GM18517 (cell line): ENCODE results near the gene RUNX3.

Experiments used
- ATAC-seq: cut with Tn5 transposase; IDR thresholded peaks from one replicate; pipeline ENCODE4 v1.9.1; 2021; ENCODE audit warnings: mild to moderate bottlenecking, moderate library complexity; ENCODE audit not compliant: unreplicated experiment

Gene RUNX3

DNA sequence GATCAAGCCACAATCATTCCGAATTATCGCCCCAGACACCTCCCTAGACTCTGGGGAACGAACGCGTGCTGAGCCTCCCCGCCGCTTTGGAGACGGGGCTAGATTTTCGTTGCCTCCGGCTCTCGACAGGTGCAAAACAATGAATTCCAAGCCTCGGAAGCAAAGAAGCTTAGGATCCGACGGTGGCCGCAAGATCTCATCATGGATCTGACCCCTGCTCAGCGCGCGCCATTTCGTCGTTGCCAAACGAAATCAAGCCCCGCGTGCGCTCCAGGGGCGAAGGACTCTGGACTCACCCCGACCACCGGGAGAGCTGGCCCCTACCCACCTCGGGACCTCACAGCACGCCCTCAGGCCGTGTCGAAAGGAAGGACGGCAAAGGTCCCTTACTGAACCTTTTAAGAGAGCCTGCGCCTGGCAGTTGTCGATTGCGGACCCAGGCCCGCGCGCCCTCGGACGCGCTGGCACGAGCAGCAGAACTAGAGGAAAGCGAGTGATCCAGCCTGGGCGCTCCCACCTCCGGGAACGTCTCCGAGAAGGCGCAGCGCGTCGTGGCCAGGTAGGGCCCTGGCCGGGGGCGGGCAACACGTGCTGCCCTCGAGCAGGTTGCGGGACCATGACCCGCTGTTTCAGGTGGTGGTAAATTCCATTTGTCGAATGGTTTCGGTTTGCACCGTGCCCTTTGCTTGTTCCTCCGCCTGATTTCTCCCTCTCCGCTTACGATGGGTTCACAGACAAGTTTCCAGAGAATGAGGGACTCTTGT, 1.6 kb upstream of the RUNX3 start:
- ATAC-seq, result no peak

DNA sequence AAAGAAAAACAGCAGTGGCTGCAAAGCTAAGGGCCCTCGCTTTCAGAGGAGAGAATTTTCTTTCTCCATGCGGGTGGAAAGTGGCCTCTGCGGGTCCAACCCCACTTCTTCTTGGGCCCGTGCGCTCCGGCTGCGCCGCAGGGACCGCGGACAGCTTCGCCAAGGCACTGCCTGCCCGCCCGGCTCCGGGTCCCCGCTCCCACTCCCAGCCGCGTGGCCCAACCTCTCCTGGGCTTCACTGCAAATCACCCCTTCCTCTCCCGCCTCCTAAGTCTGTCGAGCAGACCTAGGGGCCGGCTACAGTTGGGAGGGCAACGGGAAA, 1.0 kb upstream of the RUNX3 start:
- no peak for ATAC-seq

DNA sequence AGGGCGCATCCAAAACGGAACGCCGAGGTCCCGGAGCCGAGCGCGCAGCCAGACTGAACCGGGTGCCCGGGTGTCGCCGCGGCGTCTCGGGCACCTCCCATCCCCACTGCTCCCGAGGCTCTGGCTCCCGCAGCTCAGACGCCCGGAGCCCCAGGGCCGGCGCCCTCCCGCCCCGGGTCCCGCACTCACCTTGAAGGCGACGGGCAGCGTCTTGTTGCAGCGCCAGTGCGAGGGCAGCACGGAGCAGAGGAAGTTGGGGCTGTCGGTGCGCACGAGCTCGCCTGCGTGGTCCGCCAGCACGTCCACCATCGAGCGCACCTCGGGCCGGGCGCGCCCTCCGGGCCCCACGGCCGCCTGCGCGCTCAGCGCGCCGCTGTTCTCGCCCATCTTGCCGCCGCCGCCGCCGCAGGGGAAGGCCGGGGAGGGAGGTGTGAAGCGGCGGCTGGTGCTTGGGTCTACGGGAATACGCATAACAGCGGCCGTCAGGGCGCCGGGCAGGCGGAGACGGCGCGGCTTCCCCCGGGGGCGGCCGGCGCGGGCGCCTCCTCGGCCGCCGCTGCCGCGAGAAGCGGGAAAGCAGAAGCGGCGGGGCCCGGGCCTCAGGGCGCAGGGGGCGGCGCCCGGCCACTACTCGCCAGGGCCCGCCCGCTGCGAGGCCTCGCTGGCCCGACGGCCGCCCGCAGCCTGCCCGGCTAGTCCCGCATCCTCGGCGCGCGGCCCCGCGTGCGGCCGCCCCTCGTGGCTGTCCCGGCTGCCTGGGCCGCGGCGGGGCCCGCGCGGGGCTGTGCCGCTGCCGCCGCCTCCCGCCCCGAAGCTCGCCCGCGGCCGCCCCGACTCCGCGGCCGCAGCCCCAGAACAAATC, 447 bp downstream of the RUNX3 start:
- ATAC-seq, result peak; percentile 11

DNA sequence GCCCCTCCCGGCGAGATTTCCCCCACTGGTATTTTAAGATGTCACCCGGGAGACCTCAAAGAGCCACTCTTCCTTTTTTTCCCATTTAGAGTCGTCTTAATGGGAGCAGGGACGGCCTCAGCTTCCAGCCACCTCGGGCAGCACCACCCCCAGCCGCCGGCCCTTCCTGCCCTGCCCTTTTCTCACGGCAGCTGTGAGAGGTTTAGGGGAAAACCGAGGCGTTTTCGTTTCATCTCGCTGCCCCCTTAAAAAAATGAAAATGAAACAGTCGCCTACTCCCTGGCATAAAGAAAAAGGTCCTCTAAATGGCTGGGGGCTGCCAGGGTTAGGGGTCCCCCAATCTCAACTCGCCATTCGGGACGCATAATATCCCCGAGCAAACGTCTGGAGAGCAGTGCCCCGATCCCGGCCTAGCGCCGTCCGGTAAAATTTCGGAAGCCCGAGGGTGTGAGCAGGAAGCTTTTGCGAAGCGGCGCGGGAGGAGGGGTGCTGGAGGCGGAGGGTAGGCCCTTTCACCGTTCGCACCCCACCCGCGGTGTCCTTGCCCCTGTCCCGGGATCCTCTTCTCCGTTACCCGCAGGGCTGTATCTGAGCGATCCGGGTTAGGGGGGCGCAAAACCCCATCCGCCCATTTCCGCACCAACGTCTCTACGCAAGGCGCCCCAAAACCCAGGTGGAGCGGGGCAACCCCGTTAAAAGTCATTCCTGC, 1.2 kb downstream of the RUNX3 start:
- peak; percentile 0 for ATAC-seq

DNA sequence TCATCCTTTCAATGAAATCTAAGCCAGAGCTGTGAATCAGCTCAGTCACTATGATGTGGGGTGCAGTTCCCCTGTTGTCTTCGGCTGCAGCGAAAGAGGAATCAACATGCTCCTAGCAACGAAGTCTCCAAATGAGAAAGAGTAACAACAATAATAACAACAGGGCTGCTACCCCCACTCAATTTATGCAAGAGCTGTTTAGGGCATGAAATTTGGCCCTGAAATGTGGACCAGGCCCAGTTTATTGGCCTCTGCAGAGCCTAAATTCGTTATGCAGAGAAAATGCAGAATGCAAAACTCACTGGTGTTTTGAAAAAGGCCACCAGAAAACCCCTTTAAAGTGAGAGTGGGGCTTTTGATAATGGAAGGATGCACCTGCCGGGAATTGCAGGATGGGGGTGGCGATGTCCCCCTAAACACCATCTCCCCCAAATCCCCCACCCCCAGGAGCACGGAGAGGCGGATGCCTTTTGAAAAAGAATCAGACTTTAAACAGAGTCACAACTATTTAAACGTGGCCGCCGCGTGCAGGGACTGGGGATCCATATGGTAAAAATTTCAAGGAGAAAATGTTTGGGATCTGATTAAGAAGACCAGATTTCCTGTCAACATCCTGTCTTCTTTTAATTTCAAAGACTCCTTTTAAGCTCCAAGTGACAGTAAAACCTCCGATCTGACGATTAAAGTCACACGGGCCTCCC, 1.9 kb downstream of the RUNX3 start:
- ATAC-seq, result no peak

- ATAC-seq, result no peak
Observed at GRCh38 chr1:24927473-24927872, 2.6 kb downstream of the RUNX3 start.

GRCh38 chr1:24926563-24927249, 3.4 kb downstream of the RUNX3 start:
- no peak for ATAC-seq

DNA sequence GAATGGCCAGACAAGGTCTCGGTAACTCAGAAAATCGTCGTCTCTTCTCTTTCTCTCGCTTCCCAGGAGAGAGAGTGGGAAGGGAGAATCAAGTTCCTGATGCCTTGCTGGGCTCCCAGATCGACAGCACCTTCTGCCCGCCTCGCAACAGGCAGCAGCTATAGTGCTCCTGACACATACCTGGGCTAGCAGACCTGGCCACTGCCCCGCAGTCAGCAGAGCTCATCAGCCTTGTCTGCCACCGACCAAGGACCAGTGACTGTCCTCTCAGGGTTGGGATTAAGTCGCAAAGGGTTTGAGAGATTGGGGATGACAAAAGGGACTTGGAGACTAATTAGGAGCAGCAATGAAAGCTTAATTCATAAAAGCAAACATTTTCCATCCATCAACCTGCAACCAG, 4.1 kb downstream of the RUNX3 start:
- no peak for ATAC-seq

GRCh38 chr1:24925082-24925779, 4.8 kb downstream of the RUNX3 start:
- ATAC-seq, result no peak

DNA sequence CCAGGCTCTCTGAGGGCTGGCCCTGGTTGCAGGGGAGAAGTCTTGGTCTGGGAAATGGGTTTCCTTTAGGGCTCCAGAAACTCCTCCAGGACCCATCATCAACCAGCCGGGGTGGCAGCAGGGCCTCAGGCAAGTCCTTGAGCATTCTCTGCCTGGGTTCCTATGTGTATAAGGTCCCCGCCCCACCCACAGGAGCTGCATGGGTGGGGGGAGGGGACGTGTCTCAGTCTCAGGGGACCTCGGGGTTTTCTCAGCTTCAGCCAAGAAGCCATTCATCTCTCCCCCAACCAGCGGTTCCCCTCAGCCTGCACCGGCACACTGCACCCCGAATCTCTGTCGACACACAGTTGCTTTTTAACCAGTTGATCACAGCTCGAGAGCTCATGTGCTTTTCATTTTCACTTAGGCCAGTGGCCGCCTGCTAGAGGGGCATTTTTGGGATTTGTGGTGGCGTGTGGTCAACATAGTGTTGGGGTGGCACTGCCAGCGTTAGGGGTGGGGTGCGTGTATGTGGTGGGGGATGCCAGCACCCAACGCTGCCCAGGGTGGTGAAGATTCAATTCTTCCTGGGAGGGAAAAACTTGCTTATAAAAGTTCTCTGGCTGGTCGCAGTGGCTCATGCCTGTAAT, 6.5 kb downstream of the RUNX3 start:
- ATAC-seq, result no peak

- no peak for ATAC-seq
Observed at GRCh38 chr1:24921938-24922662, 8.0 kb downstream of the RUNX3 start.

- ATAC-seq, result no peak
Observed at GRCh38 chr1:24921412-24921811, 8.7 kb downstream of the RUNX3 start.

GRCh38 chr1:24920533-24920925, 9.5 kb downstream of the RUNX3 start:
- no peak for ATAC-seq

GRCh38 chr1:24919791-24920532, 10.1 kb downstream of the RUNX3 start:
- ATAC-seq, result no peak

DNA sequence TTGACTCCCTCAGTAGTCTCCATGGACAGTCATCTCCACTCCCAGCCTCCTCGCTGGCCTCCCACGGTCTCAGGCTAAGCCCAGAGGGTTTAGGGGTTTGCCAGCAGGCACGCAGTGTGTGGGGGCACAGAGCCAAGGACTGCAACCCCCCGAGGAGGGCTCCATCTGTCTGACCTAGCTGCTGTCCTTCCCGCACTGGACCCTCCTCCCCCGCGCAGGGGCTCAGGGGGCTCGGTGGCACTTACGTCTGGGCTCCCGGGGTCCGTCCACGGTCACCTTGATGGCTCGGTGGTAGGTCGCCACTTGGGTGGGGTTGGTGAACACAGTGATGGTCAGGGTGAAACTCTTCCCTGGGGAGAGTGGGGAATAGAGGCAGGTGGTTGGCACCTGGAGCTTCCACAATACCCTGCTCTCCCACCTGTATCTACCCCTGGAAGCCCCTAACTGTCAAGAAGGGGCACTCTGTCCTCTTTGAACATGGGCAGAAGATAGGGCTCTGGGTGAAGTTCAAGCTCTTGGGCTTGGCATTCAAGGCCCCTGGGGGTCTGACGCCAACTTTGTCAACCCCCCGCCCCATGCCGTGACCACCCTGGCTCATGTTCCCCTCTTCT, 11.0 kb downstream of the RUNX3 start:
- no peak for ATAC-seq

- ATAC-seq, result no peak
Observed at GRCh38 chr1:24918370-24918769, 11.7 kb downstream of the RUNX3 start.

- no peak for ATAC-seq
Observed at GRCh38 chr1:24917327-24918074, 12.6 kb downstream of the RUNX3 start.
